Muscle of arm (tissue), 12 donors: ENCODE results near the gene GLRX. TPM values are rescaled to one million over a fixed set of nuclear protein-coding genes. Genes with fewer than 3 reads are reported as not detected.
A peak's percentile ranks its signal among the peaks of the same experiment; 100 is the strongest.

Experiments used
- DNase-seq: peaks from one replicate; pipeline ENCODE4 v3.0.0-alpha.2; 2013
- polyA plus RNA-seq, 12 donors: library from polyadenylated mRNA; unstranded; fragments of 120-200 nt; gene quantifications; one replicate each; pipeline ENCODE4 v1.2.1, GENCODE V29; 2013; ENCODE audit not compliant: insufficient read length in 12 of 12

The GLRX gene
- polyA plus RNA-seq, 12 donors = 9.2 to 23.3 (median 12.4) TPM; not detected in 1

- no peak for DNase-seq
These were observed 37.8 kb downstream of the GLRX start for GRCh38 chr5:95784514-95785302.

GRCh38 chr5:95783661-95784060 is 38.9 kb downstream of the GLRX start:
- DNase-seq = no peak

GRCh38 chr5:95782181-95782580 is 40.3 kb downstream of the GLRX start:
- no peak for DNase-seq

GRCh38 chr5:95781101-95781583 is 41.4 kb downstream of the GLRX start:
- peak; percentile 76 for DNase-seq

- no peak for DNase-seq
These were observed 41.9 kb downstream of the GLRX start for GRCh38 chr5:95780597-95780996.

GRCh38 chr5:95779611-95780010 is 42.9 kb downstream of the GLRX start:
- no peak for DNase-seq

GRCh38 chr5:95778713-95779436 is 43.7 kb downstream of the GLRX start:
- no peak for DNase-seq

- DNase-seq = no peak
These were observed 45.1 kb downstream of the GLRX start for GRCh38 chr5:95777441-95777840.

GRCh38 chr5:95773335-95774059 is 49.0 kb downstream of the GLRX start:
- no peak for DNase-seq

GRCh38 chr5:95771892-95772291 is 50.6 kb downstream of the GLRX start:
- DNase-seq = no peak

GRCh38 chr5:95770830-95771708 is 51.5 kb downstream of the GLRX start:
- no peak for DNase-seq

- DNase-seq = no peak
These were observed 53.8 kb downstream of the GLRX start for GRCh38 chr5:95768731-95769130.

GRCh38 chr5:95763941-95764340 is 58.6 kb downstream of the GLRX start:
- no peak for DNase-seq

Other genes with a start within 250 kb of the GLRX start
- gene GPR150, start 202.6 kb downstream of the GLRX start, polyA plus RNA-seq = under 1 TPM in 8 of 12 donors, not detected in 4; 0.11 to 0.24 (median 0.16) TPM
- 1 to 10 TPM in 10 of 12 donors, not detected in 2; 2.5 to 8.3 (median 4.3) TPM for gene RFESD, start 175.9 kb downstream of the GLRX start, polyA plus RNA-seq
- 1 to 10 TPM in 9 of 12 donors, under 1 TPM in 1, not detected in 2; 0.96 to 3.6 (median 2.3) TPM for gene SPATA9, start 139.7 kb downstream of the GLRX start, polyA plus RNA-seq
- 100 to 1,000 TPM in 8 of 12 donors, 10 to 100 TPM in 3, not detected in 1; 69.3 to 137 (median 113) TPM for gene RHOBTB3, start 91.4 kb downstream of the GLRX start, polyA plus RNA-seq
- 10 to 100 TPM in 1 of 12 donors, 1 to 10 TPM in 10, not detected in 1; 2.4 to 14.0 (median 4.4) TPM for gene ELL2, start 139.1 kb upstream of the GLRX start, polyA plus RNA-seq